IMR-90 (cell line): ENCODE measurements around the gene NMT1. TPM values are rescaled to one million over a fixed set of nuclear protein-coding genes. Genes with fewer than 3 reads are reported as not detected.

Experiments used
- ATAC-seq: fragments of 200-7000 bp; cut with Tn5 transposase; 2 replicates; pipeline ENCODE4 v1.9.1; 2020; ENCODE audit warnings: low read depth, mild to moderate bottlenecking, moderate library complexity
- BruUV-seq: library from RNA; stranded (reverse); fragments of 400-500 nt; replicated peaks from 2 replicates; lab custom pipeline; 2021; lab: Mats Ljungman, UMichigan
- CTCF ChIA-PET: fragments of 300-600 bp; formaldehyde crosslinking; extraction: SDS; loops from one replicate; lab custom pipeline; 2021; ENCODE audit warnings: antibody characterized with exemption; lab: Yijun Ruan, JAX
- POLR2A ChIA-PET: fragments of 300-600 bp; sonication (Branson Sonifier 250); formaldehyde crosslinking; loops from one replicate; lab custom pipeline; 2022; ENCODE audit warnings: antibody characterized with exemption; ENCODE audit not compliant: unreplicated experiment; lab: Charles Lee
- DNase-seq: peaks from one replicate; pipeline ENCODE4 v3.0.0; 2013
- H2AFZ ChIP-seq: replicated peaks from 2 replicates; pipeline ENCODE3; 2013; ENCODE audit warnings: low read length, mild to moderate bottlenecking; ENCODE audit not compliant: poor library complexity
- H2AK5ac ChIP-seq: 2 replicates; pipeline ENCODE4 v1.6.1; 2013; ENCODE audit warnings: low read depth, low read length, inconsistent platforms
- H2AK9ac ChIP-seq: replicated peaks from 2 replicates; pipeline ENCODE3; 2013; ENCODE audit warnings: mild to moderate bottlenecking, low read depth, low read length, moderate library complexity; ENCODE audit not compliant: poor library complexity
- H2BK120ac ChIP-seq: 2 replicates; pipeline ENCODE4 v1.6.1; 2013; ENCODE audit warnings: low read depth, low read length, inconsistent platforms
- H2BK15ac ChIP-seq: 3 replicates; pipeline ENCODE4 v1.6.1; 2013; ENCODE audit warnings: low read depth, low read length, inconsistent platforms
- H2BK20ac ChIP-seq: 2 replicates; pipeline ENCODE4 v1.6.1; 2013; ENCODE audit warnings: low read depth, mild to moderate bottlenecking, inconsistent platforms, low read length, moderate library complexity
- H2BK5ac ChIP-seq: 2 replicates; pipeline ENCODE4 v1.6.1; 2013; ENCODE audit warnings: mild to moderate bottlenecking, low read depth, low read length, inconsistent platforms; ENCODE audit not compliant: poor library complexity, severe bottlenecking
- H3K14ac ChIP-seq: replicated peaks from 2 replicates; pipeline ENCODE4 v1.6.1; 2013; ENCODE audit warnings: low read depth, low read length, inconsistent platforms
- H3K18ac ChIP-seq: 2 replicates; pipeline ENCODE4 v1.6.1; 2013; ENCODE audit warnings: low read depth, low read length, control low read depth
- H3K23ac ChIP-seq: 2 replicates; pipeline ENCODE4 v1.6.1; 2013; ENCODE audit warnings: low read depth, low read length, inconsistent platforms
- H3K27ac ChIP-seq: 2 replicates; pipeline ENCODE4 v1.5.1; 2013; ENCODE audit warnings: mild to moderate bottlenecking, control low read depth, low read length; ENCODE audit not compliant: insufficient read depth
- H3K27me3 ChIP-seq: 2 replicates; pipeline ENCODE4 v1.6.1; 2013; ENCODE audit warnings: low read length; ENCODE audit not compliant: control insufficient read depth, insufficient read depth
- H3K36me3 ChIP-seq: 2 replicates; pipeline ENCODE4 v1.6.1; 2013; ENCODE audit warnings: low read length, mixed read lengths; ENCODE audit not compliant: control insufficient read depth, insufficient read depth
- H3K4ac ChIP-seq: 2 replicates; pipeline ENCODE4 v1.6.1; 2013; ENCODE audit warnings: low read depth, low read length, inconsistent platforms
- H3K4me1 ChIP-seq: 2 replicates; pipeline ENCODE4 v1.6.1; 2013; ENCODE audit warnings: low read length, mixed read lengths; ENCODE audit not compliant: control insufficient read depth, insufficient read depth
- H3K4me2 ChIP-seq: 2 replicates; pipeline ENCODE4 v1.6.1; 2013; ENCODE audit warnings: low read depth, mild to moderate bottlenecking, control low read depth, low read length, moderate library complexity
- H3K4me3 ChIP-seq: 2 replicates; pipeline ENCODE4 v1.5.1; 2013; ENCODE audit warnings: low read depth, mild to moderate bottlenecking, control low read depth, low read length, moderate library complexity; ENCODE audit not compliant: insufficient read depth
- H3K56ac ChIP-seq: 2 replicates; pipeline ENCODE4 v1.6.1; 2013; ENCODE audit warnings: low read length, inconsistent platforms; ENCODE audit not compliant: insufficient read depth; ENCODE audit errors: extremely low read depth
- H3K79me1 ChIP-seq, 2 experiments: 2 replicates each; pipeline ENCODE4 v1.6.1; 2013; ENCODE audit warnings: low read length in 2 of 2, inconsistent platforms in 1 of 2, low read depth in 1 of 2
- H3K9ac ChIP-seq: 2 replicates; pipeline ENCODE4 v1.6.1; 2013; ENCODE audit warnings: low read depth, low read length, control low read depth
- H3K9me1 ChIP-seq: 2 replicates; pipeline ENCODE4 v1.6.1; 2013; ENCODE audit warnings: low read length, inconsistent platforms; ENCODE audit not compliant: insufficient read depth
- H3K9me3 ChIP-seq: 2 replicates; pipeline ENCODE4 v1.6.1; 2013; ENCODE audit warnings: low read length; ENCODE audit not compliant: control insufficient read depth, insufficient read depth
- H4K20me1 ChIP-seq: 2 replicates; pipeline ENCODE4 v1.6.1; 2013; ENCODE audit warnings: low read length, inconsistent platforms; ENCODE audit not compliant: insufficient read depth
- H4K5ac ChIP-seq: 2 replicates; pipeline ENCODE4 v1.6.1; 2013; ENCODE audit warnings: mild to moderate bottlenecking, low read depth, low read length, control low read depth
- H4K8ac ChIP-seq, 2 experiments: 2 replicates each; pipeline ENCODE4 v1.6.1; 2013; ENCODE audit warnings: low read depth in 2 of 2, low read length in 2 of 2, control low read depth in 1 of 2, inconsistent platforms in 1 of 2
- H4K91ac ChIP-seq: 2 replicates; pipeline ENCODE4 v1.6.1; 2013; ENCODE audit warnings: low read depth, low read length, inconsistent platforms; ENCODE audit not compliant: insufficient read depth
- BHLHE40 ChIP-seq: fragments of 150-350 bp; IDR thresholded peaks from 2 replicates; pipeline ENCODE4 v1.6.1; 2016; ENCODE audit warnings: mild to moderate bottlenecking, low read depth, low read length
- CEBPB ChIP-seq: IDR thresholded peaks from 2 replicates; pipeline ENCODE4 v1.6.1; 2012; ENCODE audit warnings: low read depth, low read length, improper control_type of control experiment
- CHD1 ChIP-seq: IDR thresholded peaks from 2 replicates; pipeline ENCODE4 v1.6.1; 2012; ENCODE audit warnings: low read depth, low read length, improper control_type of control experiment
- FOS ChIP-seq: fragments of 150-350 bp; IDR thresholded peaks from 2 replicates; pipeline ENCODE4 v1.6.1; 2016; ENCODE audit warnings: low read depth, low read length
- MAFK ChIP-seq: IDR thresholded peaks from 2 replicates; pipeline ENCODE4 v1.6.1; 2012; ENCODE audit warnings: low read depth, low read length, improper control_type of control experiment
- MAZ ChIP-seq: IDR thresholded peaks from 2 replicates; pipeline ENCODE4 v1.6.1; 2012; ENCODE audit warnings: low read depth, mild to moderate bottlenecking, low read length, improper control_type of control experiment, moderate library complexity, borderline replicate concordance
- MXI1 ChIP-seq: IDR thresholded peaks from 2 replicates; pipeline ENCODE4 v1.6.1; 2012; ENCODE audit warnings: low read depth, mild to moderate bottlenecking, low read length, moderate library complexity, borderline replicate concordance
- NFE2L2 ChIP-seq: fragments of 150-350 bp; IDR thresholded peaks from 2 replicates; pipeline ENCODE4 v1.6.1; 2016; ENCODE audit warnings: low read depth, mild to moderate bottlenecking, low read length
- POLR2A ChIP-seq: IDR thresholded peaks from 2 replicates; pipeline ENCODE4 v1.6.1; 2012; ENCODE audit warnings: mild to moderate bottlenecking, low read depth, low read length
- RAD21 ChIP-seq: IDR thresholded peaks from 2 replicates; pipeline ENCODE4 v1.6.1; 2012; ENCODE audit warnings: low read length, improper control_type of control experiment
- RCOR1 ChIP-seq: IDR thresholded peaks from 2 replicates; pipeline ENCODE4 v1.6.1; 2012; ENCODE audit warnings: mild to moderate bottlenecking, low read length, improper control_type of control experiment; ENCODE audit not compliant: insufficient replicate concordance
- RFX5 ChIP-seq: IDR thresholded peaks from 2 replicates; pipeline ENCODE4 v1.8.0; 2012; ENCODE audit warnings: low read depth, mild to moderate bottlenecking, low read length, moderate library complexity
- SMC3 ChIP-seq: fragments of 150-350 bp; IDR thresholded peaks from 2 replicates; pipeline ENCODE4 v1.6.1; 2016; ENCODE audit warnings: low read depth, mild to moderate bottlenecking, antibody characterized with exemption, low read length, moderate library complexity
- WGBS, 2 experiments: methylation state at CpG; one replicate each; pipeline versions ENCODE4 v1.1.5 to v1.1.7; 2013; ENCODE audit warnings: missing lambda C conversion rate in 2 of 2; ENCODE audit not compliant: insufficient read length in 1 of 2; ENCODE audit errors: extremely low coverage in 2 of 2; 5-methylcytosine and 5-hydroxymethylcytosine counted together
- dilution Hi-C: fragments of 300-500 bp; cut with HindIII; formaldehyde crosslinking; loops from one replicate; pipeline ENCODE4 v1.14.3; 2018; ENCODE audit warnings: low sequenced_read_pairs; ENCODE audit not compliant: unreplicated experiment
- in situ Hi-C: fragments of 300-500 bp; cut with MboI; formaldehyde crosslinking; loops from 3 replicates; pipeline ENCODE4 v1.14.3; 2019; ENCODE audit warnings: low sequenced_read_pairs, inconsistent platforms, mixed read lengths
- intact Hi-C: fragments of 100-400 bp; cut with micrococcal nuclease; formaldehyde crosslinking; loops from 2 replicates; pipeline ENCODE4 v1.10.0; 2022
- polyA plus RNA-seq, 3 experiments: library from polyadenylated mRNA; depleted of rRNA; stranded (reverse); fragments of >200 nt; gene quantifications; 2 replicates each; pipeline ENCODE4 v1.2.3, GENCODE V29; 2012; ENCODE audit warnings: low replicate concordance in 1 of 3
- total RNA-seq: library from RNA; depleted of rRNA; stranded (reverse); fragments of >200 nt; gene quantifications from 2 replicates; pipeline ENCODE4 v1.2.3, GENCODE V29; 2012
- TF ChIP-seq, protein P1 (sequence below): fragments of 150-350 bp; IDR thresholded peaks from 2 replicates; pipeline ENCODE4 v1.6.1; 2016; ENCODE audit warnings: low read depth, mild to moderate bottlenecking, low read length, moderate library complexity, borderline replicate concordance
- TF ChIP-seq, protein P2 (sequence below): fragments of 150-350 bp; IDR thresholded peaks from 2 replicates; pipeline ENCODE4 v1.6.1; 2017; ENCODE audit warnings: mild to moderate bottlenecking, antibody characterized with exemption, low read length, low read depth
- TF ChIP-seq, protein P3 (sequence below): conservative IDR thresholded peaks from 2 replicates; pipeline ENCODE4 v1.5.1; 2012; ENCODE audit warnings: mild to moderate bottlenecking, low read depth, low read length, improper control_type of control experiment

NMT1 gene
- total and polyA plus RNA-seq, 2 of the 4 experiments (the other 2 are of a cell fraction): 38.0 to 60.6 TPM

DNA sequence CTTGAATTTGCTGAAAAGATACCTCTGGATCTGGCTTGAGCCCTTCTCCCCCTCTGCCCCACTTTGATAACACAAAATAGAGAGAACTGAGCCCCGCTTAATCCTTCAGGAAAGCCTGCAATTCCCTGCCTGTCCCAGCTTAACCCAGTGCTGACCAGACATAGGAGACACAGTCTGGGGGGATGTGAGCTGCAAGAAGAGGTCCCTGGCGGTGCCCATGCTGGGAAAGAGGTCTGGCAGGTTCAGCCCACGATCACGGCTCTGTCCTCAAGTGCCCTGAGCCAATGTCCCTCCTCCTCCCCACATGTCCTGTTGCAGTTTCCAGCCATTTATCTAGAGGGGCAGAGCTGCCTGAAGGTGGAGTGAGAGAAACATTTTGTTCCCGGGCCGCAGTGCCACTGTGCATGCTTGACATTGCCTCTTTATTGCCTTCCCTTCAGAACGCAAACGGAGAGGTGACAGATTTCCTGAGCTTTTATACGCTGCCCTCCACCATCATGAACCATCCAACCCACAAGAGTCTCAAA is 42.2 kb downstream of the NMT1 start:
- Histone ChIP-seq H2AK9ac (no peak overlapping the region), H3K79me1 (peaks cover 7 to 50% of the 10 kb centered on the region in 2 experiments; a peak in 2 of 4 replicates), H3K9ac (no peak overlapping the region), H2AK5ac (no peak overlapping the region), H3K27me3 (no peaks in the 10 kb centered on the region), H3K36me3 (peaks cover 84% of the 10 kb centered on the region), H3K9me1 (no peaks in the 10 kb centered on the region), H4K91ac (no peak overlapping the region), H4K8ac (no peak overlapping the region), H3K4me2 (no peak overlapping the region), H3K18ac (no peak overlapping the region), H3K14ac (no peak overlapping the region), H2BK20ac (no peak overlapping the region), H3K4me1 (peaks cover 5% of the 10 kb centered on the region; the same call in 1 of the 2 replicates), H2BK15ac (no peak overlapping the region), H4K20me1 (peaks cover 15% of the 10 kb centered on the region), H2BK5ac (no peak overlapping the region), H3K9me3 (no peaks in the 10 kb centered on the region), H3K56ac (no peak overlapping the region), H4K5ac (no peak overlapping the region), H3K27ac (no peak overlapping the region), H2BK120ac (no peak overlapping the region), H3K23ac (no peak overlapping the region), H2AFZ (no peak overlapping the region), H3K4ac (no peak overlapping the region), H3K4me3 (no peak overlapping the region)
- intact Hi-C loops: no loop called here
- dilution Hi-C loops: no loop called here
- ChIA-PET POLR2A (no interaction called here), CTCF (interaction anchor here (0.6 kb wide), 1 partner anchor 218 kb away, joined by 3 read pairs; no protein-coding TSS in a partner anchor)
- 95% methylated on average over 4 of the region's 9 CpGs; no CpG with 5 or more reads in 1 of the 2 experiments for WGBS, 2 experiments
- DNase-seq (no peak), ATAC-seq (no peak)
- in situ Hi-C loops: no loop called here
- TF ChIP-seq RFX5: no peak
- no peak for TF ChIP-seq MXI1
- no peak for TF ChIP-seq MAZ
- no peak for TF ChIP-seq FOS
- TF ChIP-seq, protein P1, sequence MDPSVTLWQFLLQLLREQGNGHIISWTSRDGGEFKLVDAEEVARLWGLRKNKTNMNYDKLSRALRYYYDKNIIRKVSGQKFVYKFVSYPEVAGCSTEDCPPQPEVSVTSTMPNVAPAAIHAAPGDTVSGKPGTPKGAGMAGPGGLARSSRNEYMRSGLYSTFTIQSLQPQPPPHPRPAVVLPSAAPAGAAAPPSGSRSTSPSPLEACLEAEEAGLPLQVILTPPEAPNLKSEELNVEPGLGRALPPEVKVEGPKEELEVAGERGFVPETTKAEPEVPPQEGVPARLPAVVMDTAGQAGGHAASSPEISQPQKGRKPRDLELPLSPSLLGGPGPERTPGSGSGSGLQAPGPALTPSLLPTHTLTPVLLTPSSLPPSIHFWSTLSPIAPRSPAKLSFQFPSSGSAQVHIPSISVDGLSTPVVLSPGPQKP: no peak
- TF ChIP-seq, protein P2, sequence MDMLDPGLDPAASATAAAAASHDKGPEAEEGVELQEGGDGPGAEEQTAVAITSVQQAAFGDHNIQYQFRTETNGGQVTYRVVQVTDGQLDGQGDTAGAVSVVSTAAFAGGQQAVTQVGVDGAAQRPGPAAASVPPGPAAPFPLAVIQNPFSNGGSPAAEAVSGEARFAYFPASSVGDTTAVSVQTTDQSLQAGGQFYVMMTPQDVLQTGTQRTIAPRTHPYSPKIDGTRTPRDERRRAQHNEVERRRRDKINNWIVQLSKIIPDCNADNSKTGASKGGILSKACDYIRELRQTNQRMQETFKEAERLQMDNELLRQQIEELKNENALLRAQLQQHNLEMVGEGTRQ: no peak
- no peak for TF ChIP-seq CHD1
- no peak for TF ChIP-seq NFE2L2
- TF ChIP-seq RAD21: no peak
- no peak for TF ChIP-seq RCOR1
- no peak for TF ChIP-seq MAFK
- no peak for TF ChIP-seq CEBPB
- TF ChIP-seq SMC3: no peak
- TF ChIP-seq BHLHE40: no peak
- TF ChIP-seq, protein P3, sequence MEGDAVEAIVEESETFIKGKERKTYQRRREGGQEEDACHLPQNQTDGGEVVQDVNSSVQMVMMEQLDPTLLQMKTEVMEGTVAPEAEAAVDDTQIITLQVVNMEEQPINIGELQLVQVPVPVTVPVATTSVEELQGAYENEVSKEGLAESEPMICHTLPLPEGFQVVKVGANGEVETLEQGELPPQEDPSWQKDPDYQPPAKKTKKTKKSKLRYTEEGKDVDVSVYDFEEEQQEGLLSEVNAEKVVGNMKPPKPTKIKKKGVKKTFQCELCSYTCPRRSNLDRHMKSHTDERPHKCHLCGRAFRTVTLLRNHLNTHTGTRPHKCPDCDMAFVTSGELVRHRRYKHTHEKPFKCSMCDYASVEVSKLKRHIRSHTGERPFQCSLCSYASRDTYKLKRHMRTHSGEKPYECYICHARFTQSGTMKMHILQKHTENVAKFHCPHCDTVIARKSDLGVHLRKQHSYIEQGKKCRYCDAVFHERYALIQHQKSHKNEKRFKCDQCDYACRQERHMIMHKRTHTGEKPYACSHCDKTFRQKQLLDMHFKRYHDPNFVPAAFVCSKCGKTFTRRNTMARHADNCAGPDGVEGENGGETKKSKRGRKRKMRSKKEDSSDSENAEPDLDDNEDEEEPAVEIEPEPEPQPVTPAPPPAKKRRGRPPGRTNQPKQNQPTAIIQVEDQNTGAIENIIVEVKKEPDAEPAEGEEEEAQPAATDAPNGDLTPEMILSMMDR: no peak
- no peak for TF ChIP-seq POLR2A
- BruUV-seq: no TSS peak
